Posterior cingulate gyrus (tissue), 11 donors: ENCODE measurements around the gene SVBP.

Experiments
- DNase-seq, 10 donors: peaks; one replicate each; pipeline versions ENCODE4 v3.0.0 to v3.0.0-alpha.2; 2020 to 2021; ENCODE audit warnings: mixed read lengths in 3 of 10
- intact Hi-C: fragments of 100-400 bp; cut with DNase I; formaldehyde crosslinking; loops from one replicate; pipeline ENCODE4 v1.15.1; 2023

Gene SVBP

GRCh38 chr1:42767510-42768000 lies 49.6 kb downstream of the SVBP start:
- DNase-seq: peak in 1 of 10 donors; percentile 28
- intact Hi-C loops: loop anchor here (1.0 to 5.0 kb wide), 4 partner anchors 50 to 190 kb away; partner anchors contain the start of genes ERMAP, PPIH, SLC2A1 and SVBP

GRCh38 chr1:42766741-42767509 lies 50.3 kb downstream of the SVBP start, which contains the start of the genes C1orf50 and P3H1:
Gene C1orf50 (plus strand): TSS chr1:42767249. CDS start chr1:42767312, 63 bp downstream.
Gene P3H1 (minus strand): TSS chr1:42767028. CDS start chr1:42766971, 57 bp downstream.
- peak; percentile 99 to 100 (median 100) for DNase-seq
- intact Hi-C loops: loop anchor here (1.0 to 5.0 kb wide), 4 partner anchors 50 to 190 kb away; partner anchors contain the start of genes ERMAP, PPIH, SLC2A1 and SVBP

GRCh38 chr1:42765832-42766740 lies 51.1 kb downstream of the SVBP start:
- intact Hi-C loops: loop anchor here (2.0 to 5.0 kb wide), 2 partner anchors 83 to 191 kb away; partner anchors contain the start of genes SLC2A1 and YBX1
- peak in 8 of 10 donors; percentile 26 to 91 (median 45) for DNase-seq

GRCh38 chr1:42765269-42765668 lies 51.9 kb downstream of the SVBP start:
- DNase-seq: no peak
- intact Hi-C loops: loop anchor here (5.0 kb wide), 1 partner anchor 192 kb away; the partner anchor contains the start of gene SLC2A1

GRCh38 chr1:42762269-42762668 lies 54.9 kb downstream of the SVBP start:
- DNase-seq: no peak
- intact Hi-C loops: no loop called here

- intact Hi-C loops: no loop called here
- DNase-seq: no peak
Observed at GRCh38 chr1:42761567-42761966, 55.6 kb downstream of the SVBP start.

- intact Hi-C loops: no loop called here
- DNase-seq: no peak
Observed at GRCh38 chr1:42759114-42759513, 58.1 kb downstream of the SVBP start.

GRCh38 chr1:42758641-42759040 lies 58.6 kb downstream of the SVBP start:
- no peak for DNase-seq
- intact Hi-C loops: no loop called here

- no peak for DNase-seq
- intact Hi-C loops: no loop called here
Observed at GRCh38 chr1:42757892-42758275, 59.3 kb downstream of the SVBP start.
